H1 (cell line): ENCODE measurements around the gene LDLRAD4. TPM values are rescaled to one million over a fixed set of nuclear protein-coding genes. Genes with fewer than 3 reads are reported as not detected.

Experiments used
- CTCF ChIA-PET: fragments of 300-600 bp; sonication (Branson Sonifier 250); formaldehyde crosslinking; loops from one replicate; lab custom pipeline; 2021; ENCODE audit not compliant: partially characterized antibody; lab: Charles Lee
- POLR2A ChIA-PET: fragments of 300-600 bp; sonication (Branson Sonifier 250); formaldehyde crosslinking; loops from one replicate; lab custom pipeline; 2021; ENCODE audit warnings: inconsistent platforms; ENCODE audit not compliant: partially characterized antibody; lab: Charles Lee
- DNase-seq, 2 experiments: peaks; one replicate each; pipeline versions ENCODE4 v3.0.0 to v3.0.0-alpha.2; 2010 to 2022; ENCODE audit warnings: low spot score in 2 of 2, low read depth in 1 of 2, mixed read lengths in 1 of 2
- FAIRE-seq: peaks from 2 replicates; lab custom pipeline; 2011; peaks lifted over from hg19 to GRCh38; lab: Jason Lieb, UNC
- H2AFZ ChIP-seq: 2 replicates; pipeline ENCODE4 v1.8.1; 2012; ENCODE audit warnings: low read length, inconsistent platforms
- H2AK5ac ChIP-seq: 2 replicates; pipeline ENCODE4 v1.6.1; 2013; ENCODE audit warnings: low read depth, low read length
- H2BK120ac ChIP-seq: replicated peaks from 2 replicates; pipeline ENCODE3; 2013; ENCODE audit warnings: low read depth, low read length, inconsistent platforms
- H2BK12ac ChIP-seq: 2 replicates; pipeline ENCODE4 v1.6.1; 2013; ENCODE audit warnings: low read depth, low read length
- H2BK15ac ChIP-seq: 2 replicates; pipeline ENCODE4 v1.6.1; 2013; ENCODE audit warnings: low read length
- H2BK20ac ChIP-seq: 2 replicates; pipeline ENCODE4 v1.6.1; 2013; ENCODE audit warnings: low read length
- H2BK5ac ChIP-seq: 2 replicates; pipeline ENCODE4 v1.6.1; 2013; ENCODE audit warnings: low read depth, low read length
- H3K14ac ChIP-seq: 2 replicates; pipeline ENCODE4 v1.6.1; 2013; ENCODE audit warnings: inconsistent platforms; ENCODE audit not compliant: insufficient read length
- H3K18ac ChIP-seq: 2 replicates; pipeline ENCODE4 v1.6.1; 2013; ENCODE audit warnings: low read length; ENCODE audit errors: extremely low read depth
- H3K23ac ChIP-seq: 2 replicates; pipeline ENCODE4 v1.6.1; 2013; ENCODE audit warnings: inconsistent platforms; ENCODE audit not compliant: insufficient read length
- H3K23me2 ChIP-seq: 2 replicates; pipeline ENCODE4 v1.6.1; 2013; ENCODE audit warnings: low read depth, low read length
- H3K27ac ChIP-seq: 2 replicates; pipeline ENCODE4 v1.6.1; 2011; ENCODE audit warnings: low read depth, low read length, inconsistent platforms
- H3K27me3 ChIP-seq, 4 experiments: replicated peaks in 1 of 4; 1 replicate in 1 of 4; 2 replicates in 3 of 4; pipeline versions ENCODE4 v1.6.1 to v1.8.1; 2011 to 2013; ENCODE audit warnings: low read length in 3 of 4, mild to moderate bottlenecking in 3 of 4, inconsistent platforms in 2 of 4, mixed read lengths in 2 of 4, moderate library complexity in 1 of 4; ENCODE audit not compliant: control insufficient read depth in 3 of 4, insufficient read depth in 3 of 4; ENCODE audit errors: extremely low read depth in 1 of 4
- H3K36me3 ChIP-seq, 4 experiments: 2 replicates each; pipeline versions ENCODE4 v1.6.1 to v1.8.1; 2011 to 2013; ENCODE audit warnings: mild to moderate bottlenecking in 4 of 4, low read length in 3 of 4, moderate library complexity in 2 of 4, control low read depth in 1 of 4, inconsistent platforms in 1 of 4; ENCODE audit not compliant: insufficient read depth in 4 of 4, control insufficient read depth in 2 of 4
- H3K4ac ChIP-seq: replicated peaks from 2 replicates; pipeline ENCODE3; 2013; ENCODE audit warnings: low read length, low read depth, mixed read lengths, inconsistent platforms; ENCODE audit not compliant: insufficient read length
- H3K4me1 ChIP-seq, 4 experiments: replicated peaks in 1 of 4; 1 replicate in 1 of 4; 2 replicates in 3 of 4; pipeline versions ENCODE4 v1.6.1 to v1.8.1; 2011 to 2013; ENCODE audit warnings: low read length in 3 of 4, inconsistent platforms in 2 of 4, mixed read lengths in 1 of 4; ENCODE audit not compliant: insufficient read depth in 4 of 4, control insufficient read depth in 3 of 4
- H3K4me2 ChIP-seq, 2 experiments: 2 replicates each; pipeline versions ENCODE4 v1.6.1 to v1.8.1; 2011 to 2013; ENCODE audit warnings: low read depth in 2 of 2, low read length in 2 of 2, control low read depth in 1 of 2, inconsistent platforms in 1 of 2, mild to moderate bottlenecking in 1 of 2; ENCODE audit not compliant: insufficient read depth in 1 of 2
- H3K4me3 ChIP-seq, 4 experiments: fragments of 200-600, 300-600 bp in 1 of 4; sonication (generic), shearing (Covaris generic), sonication (Bioruptor Twin) in 1 of 4; 2 replicates each; pipeline versions ENCODE4 v1.5.1 to v1.8.1; 2011 to 2016; ENCODE audit warnings: low read length in 4 of 4, low read depth in 3 of 4, control low read depth in 2 of 4, inconsistent platforms in 2 of 4, mild to moderate bottlenecking in 2 of 4, mixed read lengths in 1 of 4, moderate library complexity in 1 of 4; ENCODE audit not compliant: insufficient read depth in 2 of 4; ENCODE audit errors: extremely low read depth in 1 of 4
- H3K56ac ChIP-seq: replicated peaks from 2 replicates; pipeline ENCODE3; 2013; ENCODE audit warnings: low read depth, mild to moderate bottlenecking, mixed read lengths, low read length, inconsistent platforms; ENCODE audit not compliant: insufficient read length
- H3K79me1 ChIP-seq: 2 replicates; pipeline ENCODE4 v1.6.1; 2013; ENCODE audit warnings: low read depth, low read length, control low read depth
- H3K79me2 ChIP-seq, 2 experiments: 2 replicates each; pipeline versions ENCODE4 v1.6.1 to v1.8.1; 2012 to 2013; ENCODE audit warnings: low read length in 2 of 2, mild to moderate bottlenecking in 2 of 2, inconsistent platforms in 1 of 2; ENCODE audit not compliant: insufficient read depth in 2 of 2, control insufficient read depth in 1 of 2
- H3K9ac ChIP-seq, 4 experiments: replicated peaks in 1 of 4; 1 replicate in 1 of 4; 2 replicates in 3 of 4; pipeline versions ENCODE4 v1.6.1 to v1.8.1; 2011 to 2013; ENCODE audit warnings: low read depth in 3 of 4, low read length in 3 of 4, control low read depth in 2 of 4, mild to moderate bottlenecking in 2 of 4, moderate library complexity in 2 of 4, inconsistent platforms in 1 of 4; ENCODE audit errors: extremely low read depth in 1 of 4
- H3K9me3 ChIP-seq, 2 experiments: 2 replicates each; pipeline versions ENCODE4 v1.6.1 to v1.8.1; 2012 to 2013; ENCODE audit warnings: mild to moderate bottlenecking in 2 of 2, moderate library complexity in 2 of 2, control low read depth in 1 of 2, inconsistent platforms in 1 of 2, low read depth in 1 of 2, low read length in 1 of 2, mixed read lengths in 1 of 2; ENCODE audit not compliant: insufficient read depth in 2 of 2
- H4K20me1 ChIP-seq, 2 experiments: replicated peaks in 1 of 2; 2 replicates each; pipeline versions ENCODE3 to v1.8.1; 2011 to 2013; ENCODE audit warnings: inconsistent platforms in 2 of 2, low read length in 2 of 2, mild to moderate bottlenecking in 1 of 2; ENCODE audit not compliant: insufficient read depth in 2 of 2, control insufficient read depth in 1 of 2
- H4K5ac ChIP-seq: 2 replicates; pipeline ENCODE4 v1.6.1; 2013; ENCODE audit warnings: low read length, low read depth, mixed read lengths, inconsistent platforms; ENCODE audit not compliant: insufficient read length
- H4K8ac ChIP-seq: 2 replicates; pipeline ENCODE4 v1.8.0; 2013; ENCODE audit warnings: mild to moderate bottlenecking, moderate library complexity, low read length, inconsistent platforms; ENCODE audit not compliant: insufficient read depth; ENCODE audit errors: extremely low read depth
- H4K91ac ChIP-seq: replicated peaks from 2 replicates; pipeline ENCODE3; 2013; ENCODE audit warnings: low read length, mixed read lengths, inconsistent platforms; ENCODE audit not compliant: insufficient read length
- CHD1 ChIP-seq: IDR thresholded peaks from 2 replicates; pipeline ENCODE4 v1.6.1; 2012; ENCODE audit warnings: low read depth, low read length, improper control_type of control experiment
- CREB1 ChIP-seq: IDR thresholded peaks from 2 replicates; pipeline ENCODE4 v1.6.1; 2012; ENCODE audit warnings: inconsistent platforms
- USF2 ChIP-seq: IDR thresholded peaks from 2 replicates; pipeline ENCODE4 v1.6.1; 2011; ENCODE audit warnings: low read length, improper control_type of control experiment
- WGBS, 2 experiments: shearing (Covaris generic) in 1 of 2; methylation state at CpG; one replicate each; pipeline versions ENCODE4 v1.1.6 to v1.1.7; 2013 to 2015; ENCODE audit warnings: low lambda C conversion rate in 2 of 2, mixed read lengths in 2 of 2, inconsistent platforms in 1 of 2, low coverage in 1 of 2, missing lambda C conversion rate in 1 of 2; ENCODE audit not compliant: insufficient replicate concordance in 2 of 2, insufficient coverage in 1 of 2, insufficient read length in 1 of 2; ENCODE audit errors: extremely low coverage in 1 of 2, missing lambda C conversion rate in 1 of 2; 5-methylcytosine and 5-hydroxymethylcytosine counted together
- polyA plus RNA-seq, 7 experiments: library from polyadenylated mRNA; depleted of rRNA in 3 of 7; stranded (reverse) in 5 of 7; unstranded in 2 of 7; fragments of >200 nt in 5 of 7; fragments of 200-250 nt in 2 of 7; gene quantifications; 1 replicate in 5 of 7; 2 replicates in 1 of 7; 4 replicates in 1 of 7; pipeline versions ENCODE4 v1.2.1 to v1.2.3, GENCODE V29; 2011 to 2013; ENCODE audit warnings: missing spikeins in 2 of 7, mixed read lengths in 2 of 7
- total RNA-seq: library from RNA; stranded (reverse); fragmentation: NEBNext Ultra II Directional; extraction: Animal tissue kit (Norgen Biotek cat#: 25700); gene quantifications from 2 replicates; pipeline ENCODE4 v1.2.1, GENCODE V29; 2021

LDLRAD4 gene
- total and polyA plus RNA-seq, 2 of the 8 experiments (the other 6 are each of a cell fraction or from before 2014, with no cell fraction given): 0.77 to 1.4 TPM

DNA sequence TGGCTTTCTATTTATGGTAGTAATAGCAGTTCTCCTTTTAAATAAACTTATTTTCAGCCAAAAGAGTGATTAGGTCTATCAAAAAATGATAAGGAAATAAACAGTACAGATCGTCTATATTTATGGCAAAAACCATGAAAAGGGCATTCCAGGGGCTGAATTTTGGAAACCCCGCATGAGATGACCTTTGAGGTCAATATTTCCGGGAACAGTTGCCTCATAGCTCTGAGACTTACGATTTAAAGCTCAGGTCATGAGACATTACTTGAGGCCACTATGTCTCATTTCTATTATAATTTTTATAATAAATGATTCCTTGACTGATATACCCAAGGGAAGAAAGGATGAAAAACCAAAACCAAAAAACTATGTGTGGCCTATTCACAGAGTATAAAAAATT lies 101.1 kb downstream of the LDLRAD4 start:
- FAIRE-seq (no peak), DNase-seq (no peak)
- no peaks in the 10 kb centered on the region for H4K20me1 ChIP-seq
- H2AK5ac ChIP-seq: no peak overlapping the region
- no peaks in the 10 kb centered on the region for H3K23me2 ChIP-seq
- peaks cover 8 to 10% of the 10 kb centered on the region in 2 experiments; a peak in 3 of 4 replicates for H3K9me3 ChIP-seq
- ChIA-PET POLR2A (no interaction called here), CTCF (interaction anchor here (0.8 kb wide), 1 partner anchor 9 kb away, joined by 3 read pairs; no protein-coding TSS in a partner anchor)
- H3K79me2 ChIP-seq: no peaks in the 10 kb centered on the region
- no peak overlapping the region for H3K18ac ChIP-seq
- no peak overlapping the region for H2BK15ac ChIP-seq
- no peak for TF ChIP-seq USF2
- no peak for TF ChIP-seq CREB1
- no peak for TF ChIP-seq CHD1
- H3K14ac ChIP-seq: no peak overlapping the region
- no peak overlapping the region for H2AFZ ChIP-seq
- no peak overlapping the region for H3K4ac ChIP-seq
- no peak overlapping the region for H2BK5ac ChIP-seq
- no peak overlapping the region for H2BK12ac ChIP-seq
- H2BK120ac ChIP-seq: no peak overlapping the region
- 90% methylated on average over 4 of the region's 4 CpGs; no CpG with 5 or more reads in 1 of the 2 experiments for WGBS, 2 experiments
- no peak overlapping the region for H3K56ac ChIP-seq
- no peak overlapping the region for H3K4me2 ChIP-seq
- no peak overlapping the region for H3K27ac ChIP-seq
- H3K4me3 ChIP-seq: no peak overlapping the region
- H3K23ac ChIP-seq: no peak overlapping the region
- H3K36me3 ChIP-seq: no peaks in the 10 kb centered on the region; a peak in 1 of 8 replicates
- no peak overlapping the region for H4K91ac ChIP-seq
- H4K8ac ChIP-seq: no peak overlapping the region
- H4K5ac ChIP-seq: no peak overlapping the region
- no peak overlapping the region for H3K9ac ChIP-seq
- no peaks in the 10 kb centered on the region for H3K4me1 ChIP-seq
- H3K79me1 ChIP-seq: no peaks in the 10 kb centered on the region; the same call in 1 of the 2 replicates
- no peak overlapping the region for H2BK20ac ChIP-seq
- no peaks in the 10 kb centered on the region for H3K27me3 ChIP-seq
